ENCODE results near the gene KIRREL3. TPM values are rescaled to one million over a fixed set of nuclear protein-coding genes. Genes with fewer than 3 reads are reported as not detected.

Gene KIRREL3
- total and polyA plus RNA-seq, 2 of the 8 experiments (the other 6 are each of a cell fraction or from before 2014, with no cell fraction given), result 0.29 to 0.32 TPM

DNA sequence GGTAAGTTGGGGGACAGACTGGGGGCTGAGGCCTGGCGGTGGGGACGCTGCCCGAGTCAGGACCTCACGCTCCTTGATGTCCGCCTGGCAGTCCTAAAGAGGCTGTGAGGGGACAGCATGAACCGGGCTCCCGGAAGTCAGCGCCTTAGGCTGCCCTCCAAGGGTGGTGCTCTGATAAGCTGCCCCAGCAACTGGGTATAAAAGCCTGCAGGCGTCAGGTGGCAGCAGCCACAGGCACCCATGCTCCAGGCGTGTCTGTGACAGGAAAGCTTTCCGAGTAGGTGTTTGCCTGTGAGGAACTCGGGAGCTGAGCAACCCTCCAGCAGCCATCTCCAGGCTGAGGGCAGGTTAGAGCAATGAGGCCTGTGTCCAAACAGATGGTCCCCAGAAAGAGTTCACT is 592.1 kb downstream of the KIRREL3 start:
- Histone ChIP-seq H3K27me3 (replicated peaks in 1 of 4; ENCODE audit: control insufficient read depth in 3 of 4, extremely low read depth in 1 of 4, insufficient read depth in 3 of 4, low read length in 3 of 4) (no peaks in the 10 kb centered on the region), H4K5ac (ENCODE audit: insufficient read length, low read depth, low read length) (no peak overlapping the region), H3K56ac (replicated peaks; ENCODE audit: insufficient read length, low read depth, low read length) (no peak overlapping the region), H4K91ac (replicated peaks; ENCODE audit: insufficient read length, low read length) (no peak overlapping the region), H3K4ac (replicated peaks; ENCODE audit: insufficient read length, low read depth, low read length) (no peak overlapping the region), H3K4me2 (ENCODE audit: insufficient read depth in 1 of 2, low read depth in 2 of 2, low read length in 2 of 2) (no peak overlapping the region), H2AK5ac (ENCODE audit: low read depth, low read length) (no peak overlapping the region), H3K9me3 (ENCODE audit: insufficient read depth in 2 of 2, low read depth in 1 of 2, low read length in 1 of 2) (no peaks in the 10 kb centered on the region), H3K4me3 (ENCODE audit: extremely low read depth in 1 of 4, insufficient read depth in 2 of 4, low read depth in 3 of 4, low read length in 4 of 4) (no peak overlapping the region), H3K23me2 (ENCODE audit: low read depth, low read length) (no peaks in the 10 kb centered on the region; the same call in 1 of the 2 replicates), H3K14ac (ENCODE audit: insufficient read length) (no peak overlapping the region), H3K23ac (ENCODE audit: insufficient read length) (no peak overlapping the region), H3K79me1 (ENCODE audit: low read depth, low read length) (peaks cover 4% of the 10 kb centered on the region), H2BK5ac (ENCODE audit: low read depth, low read length) (no peak overlapping the region), H2BK120ac (replicated peaks; ENCODE audit: low read depth, low read length) (no peak overlapping the region), H2AFZ (ENCODE audit: low read length) (no peak overlapping the region), H4K20me1 (replicated peaks in 1 of 2; ENCODE audit: control insufficient read depth in 1 of 2, insufficient read depth in 2 of 2, low read length in 2 of 2) (no peaks in the 10 kb centered on the region), H4K8ac (ENCODE audit: extremely low read depth, insufficient read depth, low read length) (no peak overlapping the region), H3K18ac (ENCODE audit: extremely low read depth, low read length) (no peak overlapping the region), H2BK20ac (ENCODE audit: low read length) (no peak overlapping the region), H2BK15ac (ENCODE audit: low read length) (no peak overlapping the region), H3K36me3 (ENCODE audit: control insufficient read depth in 2 of 4, insufficient read depth in 4 of 4, low read length in 3 of 4) (peaks cover 0 to 4% (median 1%) of the 10 kb centered on the region in 4 experiments; a peak in 2 of 8 replicates), H2BK12ac (ENCODE audit: low read depth, low read length) (no peak overlapping the region), H3K27ac (ENCODE audit: low read depth, low read length) (no peak overlapping the region), H3K79me2 (ENCODE audit: control insufficient read depth in 1 of 2, insufficient read depth in 2 of 2, low read length in 2 of 2) (no peaks in the 10 kb centered on the region), H3K9ac (replicated peaks in 1 of 4; ENCODE audit: extremely low read depth in 1 of 4, low read depth in 3 of 4, low read length in 3 of 4) (no peak overlapping the region), H3K4me1 (replicated peaks in 1 of 4; ENCODE audit: control insufficient read depth in 3 of 4, insufficient read depth in 4 of 4, low read length in 3 of 4) (peaks cover 0 to 8% (median 3%) of the 10 kb centered on the region in 4 experiments; a peak in 5 of 7 replicates)
- FAIRE-seq (no peak), DNase-seq (ENCODE audit: low read depth in 1 of 2, low spot score in 2 of 2) (no peak)
- ChIA-PET CTCF (ENCODE audit: partially characterized antibody) (interaction anchor here (1.3 kb wide), 1 partner anchor 90 kb away, joined by 4 read pairs; no protein-coding TSS in a partner anchor), POLR2A (ENCODE audit: partially characterized antibody) (interaction anchor here (1.4 kb wide), 1 partner anchor 104 kb away, joined by 4 read pairs; the partner anchor contains the start of gene DCPS)
- WGBS, 2 experiments (ENCODE audit: extremely low coverage in 1 of 2, insufficient coverage in 1 of 2, insufficient read length in 1 of 2, insufficient replicate concordance in 2 of 2, low coverage in 1 of 2, low lambda C conversion rate in 2 of 2, missing lambda C conversion rate in 1 of 2), result 87% methylated on average over 12 of the region's 12 CpGs; no CpG with 5 or more reads in 1 of the 2 experiments
- TF ChIP-seq SP1 (IDR thresholded peaks at IDR 0.05; ENCODE audit: low read depth, low read length) (no peak), CEBPB (IDR thresholded peaks at IDR 0.05; ENCODE audit: low read depth, low read length) (no peak), JUN (IDR thresholded peaks at IDR 0.05; ENCODE audit: low read depth, low read length) (no peak), RXRA (IDR thresholded peaks at IDR 0.05; ENCODE audit: insufficient read depth, low read depth, low read length) (no peak), BRCA1 (IDR thresholded peaks at IDR 0.05; ENCODE audit: low read depth, low read length) (no peak), YY1 (IDR thresholded peaks at IDR 0.05; ENCODE audit: low read depth, low read length) (no peak)
- TF ChIP-seq, protein P1, sequence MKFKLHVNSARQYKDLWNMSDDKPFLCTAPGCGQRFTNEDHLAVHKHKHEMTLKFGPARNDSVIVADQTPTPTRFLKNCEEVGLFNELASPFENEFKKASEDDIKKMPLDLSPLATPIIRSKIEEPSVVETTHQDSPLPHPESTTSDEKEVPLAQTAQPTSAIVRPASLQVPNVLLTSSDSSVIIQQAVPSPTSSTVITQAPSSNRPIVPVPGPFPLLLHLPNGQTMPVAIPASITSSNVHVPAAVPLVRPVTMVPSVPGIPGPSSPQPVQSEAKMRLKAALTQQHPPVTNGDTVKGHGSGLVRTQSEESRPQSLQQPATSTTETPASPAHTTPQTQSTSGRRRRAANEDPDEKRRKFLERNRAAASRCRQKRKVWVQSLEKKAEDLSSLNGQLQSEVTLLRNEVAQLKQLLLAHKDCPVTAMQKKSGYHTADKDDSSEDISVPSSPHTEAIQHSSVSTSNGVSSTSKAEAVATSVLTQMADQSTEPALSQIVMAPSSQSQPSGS (IDR thresholded peaks at IDR 0.05; ENCODE audit: low read length), result no peak
- TF ChIP-seq, protein P2, sequence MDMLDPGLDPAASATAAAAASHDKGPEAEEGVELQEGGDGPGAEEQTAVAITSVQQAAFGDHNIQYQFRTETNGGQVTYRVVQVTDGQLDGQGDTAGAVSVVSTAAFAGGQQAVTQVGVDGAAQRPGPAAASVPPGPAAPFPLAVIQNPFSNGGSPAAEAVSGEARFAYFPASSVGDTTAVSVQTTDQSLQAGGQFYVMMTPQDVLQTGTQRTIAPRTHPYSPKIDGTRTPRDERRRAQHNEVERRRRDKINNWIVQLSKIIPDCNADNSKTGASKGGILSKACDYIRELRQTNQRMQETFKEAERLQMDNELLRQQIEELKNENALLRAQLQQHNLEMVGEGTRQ (IDR thresholded peaks at IDR 0.05; ENCODE audit: low read length), result no peak
- TF ChIP-seq, protein P3, sequence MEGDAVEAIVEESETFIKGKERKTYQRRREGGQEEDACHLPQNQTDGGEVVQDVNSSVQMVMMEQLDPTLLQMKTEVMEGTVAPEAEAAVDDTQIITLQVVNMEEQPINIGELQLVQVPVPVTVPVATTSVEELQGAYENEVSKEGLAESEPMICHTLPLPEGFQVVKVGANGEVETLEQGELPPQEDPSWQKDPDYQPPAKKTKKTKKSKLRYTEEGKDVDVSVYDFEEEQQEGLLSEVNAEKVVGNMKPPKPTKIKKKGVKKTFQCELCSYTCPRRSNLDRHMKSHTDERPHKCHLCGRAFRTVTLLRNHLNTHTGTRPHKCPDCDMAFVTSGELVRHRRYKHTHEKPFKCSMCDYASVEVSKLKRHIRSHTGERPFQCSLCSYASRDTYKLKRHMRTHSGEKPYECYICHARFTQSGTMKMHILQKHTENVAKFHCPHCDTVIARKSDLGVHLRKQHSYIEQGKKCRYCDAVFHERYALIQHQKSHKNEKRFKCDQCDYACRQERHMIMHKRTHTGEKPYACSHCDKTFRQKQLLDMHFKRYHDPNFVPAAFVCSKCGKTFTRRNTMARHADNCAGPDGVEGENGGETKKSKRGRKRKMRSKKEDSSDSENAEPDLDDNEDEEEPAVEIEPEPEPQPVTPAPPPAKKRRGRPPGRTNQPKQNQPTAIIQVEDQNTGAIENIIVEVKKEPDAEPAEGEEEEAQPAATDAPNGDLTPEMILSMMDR (IDR thresholded peaks at IDR 0.05; ENCODE audit: control extremely low read depth in 1 of 3, insufficient read depth in 1 of 3, low read depth in 1 of 3, low read length in 3 of 3), result no peak

Measured in H1 (cell line).